SU-DHL-6 (cell line): ENCODE measurements around the gene SPINK7.

Source experiments
- EZH2phosphoT487 ChIP-seq: fragments of 200-600 bp; sonication (generic), shearing (Covaris generic); conservative IDR thresholded peaks from 2 replicates; pipeline ENCODE4 v1.6.1; 2018; ENCODE audit warnings: mild to moderate bottlenecking, antibody characterized with exemption, low read length, moderate library complexity, mixed read lengths
- TF ChIP-seq, protein P1 (sequence below): fragments of 200-600 bp; sonication (generic); IDR thresholded peaks from one replicate; pipeline ENCODE4 v1.5.1; 2017; ENCODE audit warnings: antibody characterized with exemption, mild to moderate bottlenecking, low read length, moderate library complexity; ENCODE audit not compliant: insufficient read depth, poor library complexity, severe bottlenecking

GRCh38 chr5:148343046-148343407, 30.8 kb downstream of the SPINK7 start:
- TF ChIP-seq, protein P1, sequence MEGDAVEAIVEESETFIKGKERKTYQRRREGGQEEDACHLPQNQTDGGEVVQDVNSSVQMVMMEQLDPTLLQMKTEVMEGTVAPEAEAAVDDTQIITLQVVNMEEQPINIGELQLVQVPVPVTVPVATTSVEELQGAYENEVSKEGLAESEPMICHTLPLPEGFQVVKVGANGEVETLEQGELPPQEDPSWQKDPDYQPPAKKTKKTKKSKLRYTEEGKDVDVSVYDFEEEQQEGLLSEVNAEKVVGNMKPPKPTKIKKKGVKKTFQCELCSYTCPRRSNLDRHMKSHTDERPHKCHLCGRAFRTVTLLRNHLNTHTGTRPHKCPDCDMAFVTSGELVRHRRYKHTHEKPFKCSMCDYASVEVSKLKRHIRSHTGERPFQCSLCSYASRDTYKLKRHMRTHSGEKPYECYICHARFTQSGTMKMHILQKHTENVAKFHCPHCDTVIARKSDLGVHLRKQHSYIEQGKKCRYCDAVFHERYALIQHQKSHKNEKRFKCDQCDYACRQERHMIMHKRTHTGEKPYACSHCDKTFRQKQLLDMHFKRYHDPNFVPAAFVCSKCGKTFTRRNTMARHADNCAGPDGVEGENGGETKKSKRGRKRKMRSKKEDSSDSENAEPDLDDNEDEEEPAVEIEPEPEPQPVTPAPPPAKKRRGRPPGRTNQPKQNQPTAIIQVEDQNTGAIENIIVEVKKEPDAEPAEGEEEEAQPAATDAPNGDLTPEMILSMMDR: no peak
- TF ChIP-seq EZH2phosphoT487: no peak
